Stimulated activated CD8-positive, alpha-beta memory T cell treated with anti-CD3 and anti-CD28 coated beads, Interleukin-7, amount 100 ng/mL, for 4 hours (primary cell): ENCODE data around the gene LRRC49.
"Not testable (repeated sequence)": the region's sequence is repeated elsewhere in the genome, so short reads cannot be mapped to it uniquely, and the experiment has no call there.

Experiments used
- DNase-seq, 2 donors: peaks; one replicate each; pipeline ENCODE4 v3.0.0-alpha.2; 2020; ENCODE audit warnings: low read depth in 2 of 2

LRRC49 gene

GRCh38 chr15:70995383-70995970 lies 102.9 kb downstream of the LRRC49 start:
- DNase-seq = no peak

GRCh38 chr15:70998319-70998718 lies 105.7 kb downstream of the LRRC49 start:
- DNase-seq = no peak

GRCh38 chr15:71002316-71002715 lies 109.7 kb downstream of the LRRC49 start:
- DNase-seq = no peak

- DNase-seq = no peak
Measured at GRCh38 chr15:71003319-71003718, 110.7 kb downstream of the LRRC49 start.

- not testable (repeated sequence) for DNase-seq
Measured at GRCh38 chr15:71004506-71004905, 111.9 kb downstream of the LRRC49 start.

DNA sequence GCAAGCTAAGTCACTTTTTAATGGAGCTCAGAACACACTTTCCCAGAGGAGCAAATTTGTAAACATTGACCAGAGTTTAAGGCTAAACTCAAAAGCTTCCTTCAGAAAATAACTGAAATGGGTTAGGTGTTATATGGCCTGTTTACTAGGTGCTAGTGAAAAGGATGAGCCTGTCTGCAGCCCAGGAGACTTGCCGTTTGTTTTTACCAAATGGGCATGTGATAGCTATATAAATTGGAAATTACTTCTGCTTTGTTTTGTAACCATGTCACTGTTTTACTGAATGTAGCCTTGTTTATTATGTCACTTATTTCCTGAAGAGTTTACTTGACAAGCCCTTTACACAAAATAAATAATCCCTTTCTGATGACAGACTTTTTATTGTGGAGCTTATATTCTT lies 113.3 kb downstream of the LRRC49 start:
- DNase-seq = no peak

GRCh38 chr15:71008250-71008870 lies 115.7 kb downstream of the LRRC49 start:
- DNase-seq = no peak

DNA sequence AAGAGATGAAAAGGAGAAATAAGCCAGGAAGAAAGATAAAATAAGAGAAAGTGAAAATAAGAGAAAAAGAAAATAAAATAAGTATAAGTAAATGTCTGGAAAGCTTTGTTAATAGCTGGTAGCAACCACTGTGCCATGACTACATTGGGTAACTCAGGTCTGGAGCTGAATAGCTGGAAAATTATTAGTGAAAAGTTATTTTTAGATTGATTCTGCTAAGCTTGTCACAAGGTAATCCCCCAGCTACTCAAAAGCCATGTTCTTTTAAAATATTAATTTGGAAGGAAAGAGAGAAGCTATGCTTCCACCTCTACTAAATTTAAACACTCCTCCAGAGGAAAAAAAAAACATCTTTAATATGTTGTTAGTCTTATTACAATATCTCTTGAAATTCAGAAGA lies 117.8 kb downstream of the LRRC49 start:
- no peak for DNase-seq

- DNase-seq = no peak
Measured at GRCh38 chr15:71010997-71011396, 118.4 kb downstream of the LRRC49 start.

- no peak for DNase-seq
Measured at GRCh38 chr15:71011503-71012155, 119.0 kb downstream of the LRRC49 start.

- no peak for DNase-seq
Measured at GRCh38 chr15:71013446-71013845, 120.8 kb downstream of the LRRC49 start.

- no peak for DNase-seq
Measured at GRCh38 chr15:71015342-71015741, 122.7 kb downstream of the LRRC49 start.

DNA sequence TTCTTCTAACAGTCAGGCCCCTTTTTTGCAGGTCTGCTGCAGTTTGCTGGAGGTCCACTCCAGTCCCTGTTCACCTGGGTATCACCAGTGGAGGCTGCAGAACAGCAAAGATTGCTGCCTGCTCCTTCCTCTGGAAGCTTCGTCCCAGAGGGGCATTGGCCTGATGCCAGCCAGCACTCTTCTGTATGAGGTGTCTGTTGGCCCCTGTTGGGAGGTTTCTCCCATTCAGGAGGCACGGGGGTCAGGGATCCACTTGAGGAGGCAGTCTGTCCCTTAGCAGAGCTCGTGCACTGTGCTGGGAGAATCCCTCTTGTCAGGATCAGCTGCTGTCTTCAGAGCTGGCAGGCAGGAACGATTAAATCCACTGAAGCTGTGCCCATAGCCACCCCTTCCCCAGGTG lies 138.6 kb downstream of the LRRC49 start:
- not testable (repeated sequence) for DNase-seq

DNA sequence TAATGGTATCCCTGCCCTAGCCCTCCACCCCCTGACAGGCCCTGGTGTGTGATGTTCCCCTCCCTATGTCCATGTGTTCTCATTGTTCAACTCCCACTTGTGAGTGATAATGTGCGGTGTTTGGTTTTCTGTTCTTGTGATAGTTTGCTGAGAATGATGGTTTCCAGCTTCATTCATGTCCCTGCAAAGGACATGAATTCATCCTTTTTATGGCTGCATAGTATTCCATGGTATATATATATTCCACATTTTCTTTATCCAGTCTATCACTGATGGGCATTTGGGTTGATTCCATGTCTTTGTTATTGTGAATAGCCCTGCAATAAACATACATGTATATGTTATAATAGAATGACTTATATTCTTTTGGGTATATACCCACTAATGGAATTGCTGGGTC lies 142.9 kb downstream of the LRRC49 start:
- DNase-seq = not testable (repeated sequence)

GRCh38 chr15:71042356-71042922 lies 149.8 kb downstream of the LRRC49 start:
- no peak for DNase-seq

DNA sequence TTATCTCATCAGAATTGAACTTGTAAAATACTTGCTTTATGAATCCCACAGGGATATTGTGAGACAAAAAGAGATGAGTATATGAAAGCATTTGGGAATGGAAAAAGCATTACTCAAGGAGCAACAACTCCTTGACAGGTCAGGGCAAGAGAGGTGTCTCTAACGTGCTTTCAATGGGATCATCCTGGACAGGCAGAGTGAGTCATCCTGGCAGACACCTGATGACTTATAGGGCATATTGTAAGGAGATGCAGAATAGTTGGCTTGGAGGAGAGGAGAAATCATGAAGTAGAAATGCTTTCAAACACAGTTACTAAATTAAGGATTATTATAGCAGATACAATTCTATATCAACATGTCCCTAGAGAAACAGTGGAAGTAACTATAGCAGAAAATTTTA lies 150.7 kb downstream of the LRRC49 start:
- no peak for DNase-seq

DNA sequence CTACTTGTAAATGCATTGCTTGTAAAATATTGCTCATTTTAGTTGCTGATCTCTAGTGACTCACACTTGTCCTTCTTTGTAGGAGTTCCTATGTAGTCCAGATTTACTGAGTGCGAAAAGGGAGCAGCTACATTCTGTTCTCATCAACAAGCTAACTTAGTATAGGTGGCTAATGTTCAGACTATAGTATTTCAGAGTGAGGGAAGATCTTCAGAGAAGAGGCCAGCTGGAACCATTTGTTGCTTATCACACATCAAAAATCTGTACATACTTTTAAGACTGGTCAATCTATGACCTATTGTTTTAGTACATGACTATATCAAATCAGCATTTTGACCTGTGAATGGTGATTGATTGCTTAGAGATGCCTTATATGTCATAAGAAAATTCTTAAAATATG lies 151.4 kb downstream of the LRRC49 start:
- no peak for DNase-seq

GRCh38 chr15:71046146-71046545 lies 153.5 kb downstream of the LRRC49 start:
- DNase-seq = not testable (repeated sequence)

DNA sequence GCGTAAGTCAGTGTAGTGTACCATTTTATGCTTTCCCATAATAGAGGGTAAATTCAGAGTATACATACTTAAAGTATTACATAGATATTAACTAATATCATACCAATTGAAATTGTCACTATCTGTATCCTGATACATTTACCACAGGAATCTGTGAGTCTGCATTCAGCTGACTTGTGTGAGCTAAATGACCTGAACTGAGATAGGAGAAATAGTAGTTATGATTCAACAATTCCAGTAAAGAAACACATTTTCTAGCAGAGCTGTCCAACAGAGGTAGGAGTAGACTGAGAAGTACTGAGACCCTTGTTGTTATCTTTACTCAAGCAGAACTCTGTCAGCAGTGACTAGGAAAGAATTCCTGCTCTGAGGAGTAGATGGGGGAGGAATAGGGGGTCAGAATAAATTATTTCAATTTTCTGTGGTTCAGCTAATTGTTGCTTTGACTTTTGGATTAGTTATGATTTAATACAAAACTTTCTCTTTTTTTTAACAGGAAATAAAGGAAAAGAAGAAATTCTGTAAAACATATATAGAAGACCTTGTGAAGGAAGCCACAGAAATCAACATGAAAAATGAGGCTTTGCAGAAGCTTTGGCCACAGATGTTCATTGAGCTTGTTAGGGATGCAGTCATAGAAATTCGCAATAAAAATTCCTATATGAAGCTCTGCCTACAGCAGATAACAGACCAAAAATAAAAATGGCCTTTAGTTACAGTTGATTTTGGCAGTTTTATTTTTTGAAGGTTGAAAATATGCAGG lies 156.5 kb downstream of the LRRC49 start:
- no peak for DNase-seq

DNA sequence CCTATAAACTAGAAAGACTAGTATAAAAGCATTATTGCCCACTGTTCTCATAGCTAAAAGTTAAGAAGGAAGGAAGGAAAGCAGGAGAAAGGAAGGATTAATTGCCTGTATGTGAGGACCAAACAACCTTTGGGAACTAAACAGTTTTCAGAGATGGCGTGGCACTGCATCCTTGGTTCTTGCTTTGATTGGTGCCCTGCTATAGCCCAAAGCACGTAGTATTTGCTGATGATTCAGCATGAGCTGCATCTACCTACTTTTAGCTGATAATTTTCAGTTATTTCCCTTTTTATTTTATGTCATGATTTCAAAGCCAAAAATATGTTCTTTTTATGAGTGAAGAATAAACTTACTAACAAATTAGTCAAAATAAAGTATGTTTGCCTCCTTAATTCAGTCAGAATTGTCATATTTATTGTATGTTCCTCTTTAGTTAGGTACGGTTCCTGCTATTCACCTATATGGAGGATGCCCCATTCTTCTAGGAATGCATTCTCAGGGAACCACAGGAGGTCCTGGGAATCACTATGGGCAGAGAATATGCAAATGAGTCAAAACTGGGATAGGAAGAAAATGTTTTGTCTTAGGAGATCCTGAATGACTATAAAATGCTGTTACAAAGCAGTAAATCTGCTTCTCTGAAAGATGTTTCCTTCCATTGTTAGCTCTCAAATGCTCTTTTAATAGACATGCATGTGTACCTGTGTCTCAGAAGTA lies 157.2 kb downstream of the LRRC49 start:
- DNase-seq = no peak

GRCh38 chr15:71050461-71050860 lies 157.8 kb downstream of the LRRC49 start:
- DNase-seq = no peak

DNA sequence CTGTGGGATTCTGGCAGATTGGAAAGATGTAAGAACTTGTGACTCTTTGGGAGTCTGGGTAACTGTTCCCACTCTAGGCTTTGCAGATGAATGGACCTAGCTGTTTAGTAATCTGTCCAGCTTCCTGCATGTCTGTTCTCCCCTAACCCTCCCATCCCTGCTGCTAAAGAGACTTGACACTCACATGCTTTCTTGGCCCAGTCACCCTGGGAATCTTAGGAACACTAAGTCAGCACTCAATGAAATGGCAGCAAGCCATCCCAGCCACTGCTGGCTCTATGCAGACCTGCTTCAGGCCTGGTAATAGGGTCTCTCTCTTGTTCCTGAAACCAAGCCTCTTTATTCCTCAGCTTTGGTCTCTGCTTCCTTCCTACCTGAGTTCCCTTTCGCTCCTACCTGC lies 158.9 kb downstream of the LRRC49 start:
- no peak for DNase-seq
